ENCODE measurements around the gene ATP2B2.

DNA sequence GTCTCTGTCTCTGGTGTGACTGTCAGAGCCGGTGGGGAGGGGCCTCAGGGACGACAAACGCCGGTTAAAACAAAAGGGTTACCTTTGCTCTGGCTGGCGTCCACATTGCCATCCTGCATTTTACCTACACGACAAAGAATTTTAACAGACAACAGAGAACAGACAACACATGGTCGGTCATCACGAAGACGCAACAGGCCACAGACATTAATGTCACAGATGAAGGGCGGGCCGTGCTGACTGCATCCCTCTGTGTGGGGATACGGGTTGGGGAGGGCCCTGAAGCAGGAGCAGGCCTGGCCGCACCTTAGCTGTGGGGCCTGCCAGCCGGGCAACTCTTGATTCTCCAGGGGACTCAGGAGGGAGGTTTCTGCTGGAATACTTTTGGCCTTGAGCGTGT is 126.2 kb downstream of the ATP2B2 start:
- no peak for TF ChIP-seq EZH2 (IDR thresholded peaks at IDR 0.05; ENCODE audit: borderline replicate concordance)
- TF ChIP-seq CTCF (IDR thresholded peaks at IDR 0.05; ENCODE audit: poor library complexity), result no peak
- no peak for TF ChIP-seq EZH2phosphoT487 (IDR thresholded peaks at IDR 0.05; ENCODE audit: low read depth, severe bottlenecking, unreplicated experiment)
